ENCODE results near the gene PRCD.

Gene PRCD, protein sequence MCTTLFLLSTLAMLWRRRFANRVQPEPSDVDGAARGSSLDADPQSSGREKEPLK

DNA sequence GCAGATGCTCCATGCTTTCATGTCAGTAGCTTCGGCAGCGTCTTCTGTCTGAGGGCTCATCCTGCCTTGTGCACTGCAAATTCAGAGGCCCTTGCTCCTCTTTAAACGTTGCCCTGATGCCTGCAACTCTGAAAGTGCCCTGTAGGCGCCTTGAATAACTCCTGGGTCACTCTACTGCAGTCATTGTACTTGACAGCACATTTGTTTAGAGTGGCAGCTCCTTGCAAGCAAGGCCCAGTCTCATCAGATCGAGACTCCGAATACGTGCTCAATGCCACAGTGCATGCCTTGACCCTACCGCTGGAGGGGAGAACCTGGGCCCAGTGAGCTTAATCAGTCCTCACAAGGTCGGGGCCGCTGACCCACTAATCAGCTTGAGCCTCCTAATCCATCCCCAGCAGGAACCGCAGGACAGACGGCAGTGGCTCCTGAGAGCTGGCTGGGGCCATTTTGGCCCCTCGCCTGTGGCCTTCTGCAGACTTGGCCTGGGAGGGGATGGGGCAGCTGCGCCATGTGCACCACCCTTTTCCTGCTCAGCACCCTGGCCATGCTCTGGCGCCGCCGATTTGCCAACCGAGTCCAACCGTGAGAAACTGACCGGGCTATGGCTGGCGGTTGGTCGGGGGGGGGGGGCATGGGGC, at the start of gene PRCD:
Gene PRCD, plus strand, starts transcription at position 414 of the 641 bp plus-strand sequence. Its CDS starts 98 bp downstream, at position 512.
- H3K36me3 ChIP-seq (ENCODE audit: control insufficient read depth in 2 of 2, insufficient read depth in 2 of 2, low read length in 2 of 2) = no peaks in the 10 kb centered on the region
- no peaks in the 10 kb centered on the region for H3K9me3 ChIP-seq (ENCODE audit: control insufficient read depth in 2 of 2, low read length in 2 of 2)
- peaks cover 12 to 13% of the 10 kb centered on the region in 2 donors for H3K4me1 ChIP-seq (ENCODE audit: control insufficient read depth in 2 of 2, insufficient read depth in 2 of 2, low read length in 2 of 2)
- H3K27me3 ChIP-seq (ENCODE audit: control insufficient read depth in 2 of 2, insufficient read depth in 2 of 2, low read length in 2 of 2) = peaks cover 23 to 31% of the 10 kb centered on the region in 2 donors
- H3K27ac ChIP-seq (ENCODE audit: low read depth in 2 of 2, low read length in 2 of 2) = peak within 1 kb of the TSS in 1 of 2 donors; percentile 63
- H3K9ac ChIP-seq (ENCODE audit: low read depth in 1 of 2, low read length in 2 of 2) = peak within 1 kb of the TSS; percentile 63 to 66
- H3K4me3 ChIP-seq (ENCODE audit: low read length in 2 of 2) = peak within 1 kb of the TSS; percentile 55 to 74

DNA sequence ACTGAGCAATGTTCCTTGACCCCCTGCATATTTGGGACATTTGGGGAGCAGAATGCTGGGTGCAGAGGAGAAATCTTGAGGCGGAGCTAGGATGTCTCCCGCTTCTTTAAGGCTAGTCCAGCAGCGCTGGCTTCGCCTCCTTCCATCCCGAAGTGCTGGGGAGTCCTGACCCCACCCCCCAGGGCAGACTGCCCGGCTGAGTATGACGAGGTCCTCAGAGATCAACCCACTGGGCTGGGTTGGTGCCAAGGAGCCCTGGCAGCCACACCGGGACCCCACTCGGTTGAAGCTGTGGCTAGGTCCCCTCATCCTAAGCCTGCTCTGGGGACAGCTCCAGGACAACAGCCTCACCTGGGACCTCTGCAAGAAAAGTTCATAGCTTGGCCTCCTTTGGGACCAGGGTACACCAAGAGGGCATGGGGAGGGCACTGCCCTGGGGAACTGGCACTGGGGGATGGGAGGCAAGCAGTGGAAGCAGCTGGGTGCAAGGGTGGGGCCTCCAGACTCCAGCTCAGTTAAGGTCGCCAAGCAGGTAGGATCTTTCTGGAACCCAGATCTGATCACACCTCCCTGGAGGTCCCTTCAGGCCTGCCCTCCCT, 49.6 kb upstream of the PRCD start:
- peaks cover 37 to 44% of the 10 kb centered on the region in 2 donors for H3K4me1 ChIP-seq (ENCODE audit: control insufficient read depth in 2 of 2, insufficient read depth in 2 of 2, low read length in 2 of 2)
- H3K36me3 ChIP-seq (ENCODE audit: control insufficient read depth in 2 of 2, insufficient read depth in 2 of 2, low read length in 2 of 2) = no peaks in the 10 kb centered on the region
- no peaks in the 10 kb centered on the region for H3K27me3 ChIP-seq (ENCODE audit: control insufficient read depth in 2 of 2, insufficient read depth in 2 of 2, low read length in 2 of 2)
- H3K9me3 ChIP-seq (ENCODE audit: control insufficient read depth in 2 of 2, low read length in 2 of 2) = no peaks in the 10 kb centered on the region
- H3K9ac ChIP-seq (ENCODE audit: low read depth in 1 of 2, low read length in 2 of 2) = no peak overlapping the region
- H3K27ac ChIP-seq (ENCODE audit: low read depth in 2 of 2, low read length in 2 of 2) = no peak overlapping the region
- H3K4me3 ChIP-seq (ENCODE audit: low read length in 2 of 2) = no peak overlapping the region

DNA sequence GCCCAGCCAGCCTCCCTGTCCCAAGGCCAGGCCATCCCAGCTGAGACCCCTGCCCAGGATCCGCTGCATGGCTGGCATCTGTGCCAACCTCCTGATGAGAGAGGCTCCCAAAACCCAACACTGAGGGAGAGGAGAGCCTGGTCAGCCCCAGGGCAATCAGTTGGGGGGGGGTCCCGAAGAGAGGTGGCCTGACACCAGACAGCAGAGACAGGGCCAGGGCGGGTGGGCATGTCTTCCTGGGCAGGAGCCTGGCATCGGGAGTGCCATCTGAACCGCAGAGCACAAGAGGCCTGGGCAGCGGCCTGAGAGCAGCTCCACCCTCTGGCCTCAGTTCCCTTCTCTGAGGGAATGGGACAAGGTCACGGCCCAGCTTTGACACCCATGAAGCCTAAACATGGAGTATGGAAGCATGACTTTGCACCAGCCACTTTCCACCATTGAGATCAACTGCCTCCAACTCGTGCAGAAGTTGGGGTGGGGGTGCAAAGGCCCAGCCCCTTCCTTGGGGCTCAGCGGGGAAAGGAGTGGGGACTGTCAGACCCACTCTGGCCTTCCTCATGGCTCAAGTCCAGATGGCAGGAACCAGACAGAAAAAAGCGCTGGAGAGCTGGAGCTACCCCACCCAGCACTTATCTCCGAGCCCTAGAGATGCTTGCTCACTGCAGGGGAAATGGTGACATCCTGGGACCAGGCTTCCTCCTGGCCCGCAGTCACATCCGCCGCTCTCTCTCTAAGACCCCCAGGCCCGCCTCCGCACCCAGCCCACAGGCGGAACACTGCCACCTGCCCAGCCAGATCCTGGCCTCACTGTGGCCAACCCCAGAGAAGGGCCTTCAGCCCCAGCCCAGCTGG, 48.3 kb upstream of the PRCD start:
- Histone ChIP-seq H3K4me3 (ENCODE audit: low read length in 2 of 2) (no peak overlapping the region), H3K27me3 (ENCODE audit: control insufficient read depth in 2 of 2, insufficient read depth in 2 of 2, low read length in 2 of 2) (no peaks in the 10 kb centered on the region), H3K9ac (ENCODE audit: low read depth in 1 of 2, low read length in 2 of 2) (peak overlapping the region in 1 of 2 donors; percentile 60), H3K4me1 (ENCODE audit: control insufficient read depth in 2 of 2, insufficient read depth in 2 of 2, low read length in 2 of 2) (peaks cover 37 to 52% of the 10 kb centered on the region in 2 donors), H3K36me3 (ENCODE audit: control insufficient read depth in 2 of 2, insufficient read depth in 2 of 2, low read length in 2 of 2) (no peaks in the 10 kb centered on the region), H3K27ac (ENCODE audit: low read depth in 2 of 2, low read length in 2 of 2) (peak overlapping the region; percentile 67 to 90), H3K9me3 (ENCODE audit: control insufficient read depth in 2 of 2, low read length in 2 of 2) (no peaks in the 10 kb centered on the region)

DNA sequence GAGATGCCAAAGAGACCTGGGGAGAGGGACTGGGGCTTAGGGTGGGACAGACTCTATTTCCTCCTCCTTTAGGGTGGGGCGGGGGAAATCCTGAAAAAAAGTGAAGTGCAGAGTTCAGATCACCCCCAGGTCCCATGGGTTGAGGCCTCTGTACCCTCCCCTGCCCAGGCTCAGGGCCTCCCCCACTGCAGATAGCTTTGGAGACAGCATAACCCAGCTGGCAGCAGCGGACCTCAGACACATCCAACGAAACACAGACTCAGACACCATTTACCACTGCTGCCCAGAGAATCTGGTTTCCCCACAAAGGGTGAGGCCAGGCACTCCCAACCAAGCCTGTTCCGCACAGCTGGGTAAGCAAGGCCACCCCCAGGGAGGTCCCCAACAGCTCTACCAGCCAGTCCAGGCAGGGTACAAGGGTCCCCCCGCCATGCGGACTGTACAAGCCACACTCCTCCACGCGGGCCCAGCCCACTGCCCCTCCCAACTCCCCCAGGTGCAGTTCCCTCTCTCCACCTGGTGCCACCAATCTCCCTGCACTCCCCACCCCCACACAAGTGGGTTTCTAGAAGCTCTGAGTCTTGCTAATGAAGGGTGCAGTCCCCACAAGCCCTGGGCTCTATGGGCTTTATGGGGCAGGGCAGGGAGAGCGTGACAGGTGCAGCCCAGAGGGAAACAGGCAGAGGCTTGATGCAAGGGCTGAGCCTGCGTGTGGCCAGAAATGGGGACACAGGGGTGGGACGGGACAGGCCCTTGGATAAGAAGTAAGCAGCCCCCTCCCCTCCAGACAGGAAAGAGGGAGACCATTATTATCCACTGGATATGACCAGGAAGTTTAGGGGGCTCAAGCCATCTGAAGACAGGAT, 47.5 kb upstream of the PRCD start:
- peak overlapping the region; percentile 60 for H3K9ac ChIP-seq (ENCODE audit: low read depth in 1 of 2, low read length in 2 of 2)
- H3K4me3 ChIP-seq (ENCODE audit: low read length in 2 of 2) = peak overlapping the region; percentile 33 to 59
- no peaks in the 10 kb centered on the region for H3K27me3 ChIP-seq (ENCODE audit: control insufficient read depth in 2 of 2, insufficient read depth in 2 of 2, low read length in 2 of 2)
- no peaks in the 10 kb centered on the region for H3K9me3 ChIP-seq (ENCODE audit: control insufficient read depth in 2 of 2, low read length in 2 of 2)
- H3K36me3 ChIP-seq (ENCODE audit: control insufficient read depth in 2 of 2, insufficient read depth in 2 of 2, low read length in 2 of 2) = no peaks in the 10 kb centered on the region
- H3K4me1 ChIP-seq (ENCODE audit: control insufficient read depth in 2 of 2, insufficient read depth in 2 of 2, low read length in 2 of 2) = peaks cover 37 to 56% of the 10 kb centered on the region in 2 donors
- H3K27ac ChIP-seq (ENCODE audit: low read depth in 2 of 2, low read length in 2 of 2) = peak overlapping the region; percentile 67 to 90

DNA sequence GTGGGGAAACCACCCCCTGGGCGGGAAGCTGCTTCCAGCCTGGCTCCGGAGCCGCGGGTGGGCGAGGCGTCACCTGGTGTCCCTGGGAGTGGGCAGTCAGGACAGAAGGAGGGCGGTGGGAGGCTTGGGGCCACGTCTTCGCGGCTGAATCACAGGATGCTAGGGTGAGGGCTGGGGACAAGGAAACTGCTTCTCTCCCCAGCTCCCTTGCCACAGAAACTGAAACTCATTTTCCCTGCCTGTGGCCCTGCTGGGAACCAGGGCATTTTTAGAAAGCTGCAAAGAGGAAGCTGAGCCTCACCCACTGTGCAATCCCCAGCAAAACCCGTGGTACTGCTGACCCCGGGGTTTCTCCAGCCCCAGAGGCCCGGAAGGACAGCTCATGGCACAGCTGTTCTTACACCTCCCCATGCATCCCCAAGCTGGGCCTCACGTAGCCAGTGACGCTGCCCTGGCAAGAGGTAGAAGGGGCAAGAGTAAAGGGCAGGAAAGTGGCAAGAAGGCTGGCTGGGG, 46.8 kb upstream of the PRCD start:
- H3K9ac ChIP-seq (ENCODE audit: low read depth in 1 of 2, low read length in 2 of 2) = peak overlapping the region; percentile 60
- peak overlapping the region; percentile 67 to 90 for H3K27ac ChIP-seq (ENCODE audit: low read depth in 2 of 2, low read length in 2 of 2)
- H3K9me3 ChIP-seq (ENCODE audit: control insufficient read depth in 2 of 2, low read length in 2 of 2) = no peaks in the 10 kb centered on the region
- peak overlapping the region; percentile 33 to 59 for H3K4me3 ChIP-seq (ENCODE audit: low read length in 2 of 2)
- no peaks in the 10 kb centered on the region for H3K27me3 ChIP-seq (ENCODE audit: control insufficient read depth in 2 of 2, insufficient read depth in 2 of 2, low read length in 2 of 2)
- peaks cover 40 to 62% of the 10 kb centered on the region in 2 donors for H3K4me1 ChIP-seq (ENCODE audit: control insufficient read depth in 2 of 2, insufficient read depth in 2 of 2, low read length in 2 of 2)
- H3K36me3 ChIP-seq (ENCODE audit: control insufficient read depth in 2 of 2, insufficient read depth in 2 of 2, low read length in 2 of 2) = no peaks in the 10 kb centered on the region

DNA sequence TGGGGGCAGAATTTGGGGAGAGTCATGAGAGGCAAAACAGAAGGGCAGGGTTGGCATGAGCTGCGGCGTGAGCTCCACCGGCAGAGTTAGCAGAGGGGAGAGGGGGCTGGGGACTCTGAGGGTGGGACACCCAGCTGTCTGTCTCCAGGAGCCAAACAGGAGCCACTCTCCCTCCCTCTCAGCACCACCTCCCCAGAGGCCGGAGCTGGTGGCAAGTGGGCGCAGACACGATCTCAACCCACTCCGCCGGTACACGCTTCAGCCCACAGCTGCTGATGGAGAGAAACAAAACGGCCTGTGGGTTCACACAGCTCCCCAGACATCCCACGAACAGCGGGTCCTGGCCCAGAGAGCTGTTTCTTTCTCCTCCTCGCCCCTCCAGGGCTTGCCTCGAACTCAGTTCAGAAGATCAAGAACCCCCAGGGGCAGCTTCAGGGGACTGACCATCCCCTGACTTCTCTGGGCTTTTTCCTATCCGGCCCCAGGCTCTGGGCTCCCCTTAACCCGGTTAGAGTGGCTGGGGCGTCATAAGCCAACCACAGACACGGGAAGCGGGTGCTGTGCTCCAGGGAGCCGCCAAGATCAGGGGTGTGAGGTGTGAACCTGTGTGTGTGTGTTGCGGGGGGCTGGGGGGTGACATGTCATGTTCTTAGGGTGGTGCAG, 46.2 kb upstream of the PRCD start:
- no peaks in the 10 kb centered on the region for H3K27me3 ChIP-seq (ENCODE audit: control insufficient read depth in 2 of 2, insufficient read depth in 2 of 2, low read length in 2 of 2)
- no peaks in the 10 kb centered on the region for H3K9me3 ChIP-seq (ENCODE audit: control insufficient read depth in 2 of 2, low read length in 2 of 2)
- H3K9ac ChIP-seq (ENCODE audit: low read depth in 1 of 2, low read length in 2 of 2) = peak overlapping the region; percentile 41 to 60
- H3K4me3 ChIP-seq (ENCODE audit: low read length in 2 of 2) = peak overlapping the region; percentile 33 to 59
- H3K4me1 ChIP-seq (ENCODE audit: control insufficient read depth in 2 of 2, insufficient read depth in 2 of 2, low read length in 2 of 2) = peaks cover 45 to 68% of the 10 kb centered on the region in 2 donors
- H3K36me3 ChIP-seq (ENCODE audit: control insufficient read depth in 2 of 2, insufficient read depth in 2 of 2, low read length in 2 of 2) = no peaks in the 10 kb centered on the region
- H3K27ac ChIP-seq (ENCODE audit: low read depth in 2 of 2, low read length in 2 of 2) = peak overlapping the region; percentile 67 to 90

DNA sequence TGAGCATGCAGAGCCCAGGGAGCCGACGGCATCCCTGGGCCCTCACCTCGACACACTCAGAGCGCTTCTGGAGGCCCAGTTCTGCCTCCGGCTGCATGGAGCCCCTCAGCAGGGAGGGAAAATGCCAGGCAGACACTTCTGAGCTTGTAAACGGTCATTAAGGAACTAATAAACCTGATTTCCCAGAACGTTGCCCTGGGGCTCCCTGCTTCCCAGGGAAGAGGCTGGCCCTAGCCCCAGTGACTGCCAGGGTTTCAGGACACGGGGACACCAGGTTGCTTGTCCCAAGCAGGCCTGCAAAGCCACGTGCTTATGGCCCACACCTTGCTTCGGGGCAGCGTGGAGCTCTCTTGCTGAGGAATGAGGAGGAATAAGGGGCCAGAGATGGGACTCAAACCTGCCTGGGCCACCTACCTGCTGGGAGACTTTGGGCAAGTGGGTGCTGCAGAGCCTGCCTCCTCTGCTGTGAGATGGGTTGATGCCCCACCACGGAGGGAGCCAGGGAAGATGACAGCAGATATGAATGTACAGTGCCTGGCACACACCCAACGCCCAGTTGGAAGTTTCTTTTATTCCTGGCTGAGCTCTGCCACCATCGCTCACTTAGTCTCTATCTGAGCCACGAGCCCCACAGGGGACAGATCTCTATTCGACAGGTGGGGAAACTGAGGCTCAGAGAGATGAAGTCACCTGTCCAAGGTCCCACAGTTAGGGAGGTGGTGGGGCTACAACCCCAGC, 44.0 kb upstream of the PRCD start:
- Histone ChIP-seq H3K27me3 (ENCODE audit: control insufficient read depth in 2 of 2, insufficient read depth in 2 of 2, low read length in 2 of 2) (no peaks in the 10 kb centered on the region), H3K4me3 (ENCODE audit: low read length in 2 of 2) (no peak overlapping the region), H3K9ac (ENCODE audit: low read depth in 1 of 2, low read length in 2 of 2) (no peak overlapping the region), H3K27ac (ENCODE audit: low read depth in 2 of 2, low read length in 2 of 2) (peak overlapping the region in 1 of 2 donors; percentile 16), H3K9me3 (ENCODE audit: control insufficient read depth in 2 of 2, low read length in 2 of 2) (no peaks in the 10 kb centered on the region), H3K4me1 (ENCODE audit: control insufficient read depth in 2 of 2, insufficient read depth in 2 of 2, low read length in 2 of 2) (peaks cover 53 to 74% of the 10 kb centered on the region in 2 donors), H3K36me3 (ENCODE audit: control insufficient read depth in 2 of 2, insufficient read depth in 2 of 2, low read length in 2 of 2) (no peaks in the 10 kb centered on the region)

DNA sequence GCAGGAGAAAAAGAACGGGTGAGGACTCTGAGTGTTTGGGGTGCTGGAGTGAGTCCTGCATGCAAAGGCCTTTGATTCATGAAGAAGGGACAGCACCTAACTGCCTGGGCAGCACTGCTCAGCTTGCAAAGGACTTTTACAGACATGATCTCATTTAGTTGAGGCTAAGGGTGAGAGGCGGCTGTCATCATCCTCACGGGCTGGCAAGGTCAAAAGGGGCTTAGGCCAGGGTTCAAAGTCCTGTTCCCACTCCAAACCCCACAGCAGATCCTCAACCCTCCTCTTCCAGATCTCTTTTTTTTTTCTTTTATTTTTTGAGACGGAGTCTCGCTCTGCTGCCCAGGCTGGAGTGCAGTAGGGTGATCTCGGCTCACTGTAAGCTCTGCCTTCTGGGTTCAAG, 43.4 kb upstream of the PRCD start:
- no peaks in the 10 kb centered on the region for H3K9me3 ChIP-seq (ENCODE audit: control insufficient read depth in 2 of 2, low read length in 2 of 2)
- no peak overlapping the region for H3K9ac ChIP-seq (ENCODE audit: low read depth in 1 of 2, low read length in 2 of 2)
- H3K4me3 ChIP-seq (ENCODE audit: low read length in 2 of 2) = no peak overlapping the region
- no peaks in the 10 kb centered on the region for H3K36me3 ChIP-seq (ENCODE audit: control insufficient read depth in 2 of 2, insufficient read depth in 2 of 2, low read length in 2 of 2)
- no peak overlapping the region for H3K27ac ChIP-seq (ENCODE audit: low read depth in 2 of 2, low read length in 2 of 2)
- no peaks in the 10 kb centered on the region for H3K27me3 ChIP-seq (ENCODE audit: control insufficient read depth in 2 of 2, insufficient read depth in 2 of 2, low read length in 2 of 2)
- peaks cover 48 to 70% of the 10 kb centered on the region in 2 donors for H3K4me1 ChIP-seq (ENCODE audit: control insufficient read depth in 2 of 2, insufficient read depth in 2 of 2, low read length in 2 of 2)

DNA sequence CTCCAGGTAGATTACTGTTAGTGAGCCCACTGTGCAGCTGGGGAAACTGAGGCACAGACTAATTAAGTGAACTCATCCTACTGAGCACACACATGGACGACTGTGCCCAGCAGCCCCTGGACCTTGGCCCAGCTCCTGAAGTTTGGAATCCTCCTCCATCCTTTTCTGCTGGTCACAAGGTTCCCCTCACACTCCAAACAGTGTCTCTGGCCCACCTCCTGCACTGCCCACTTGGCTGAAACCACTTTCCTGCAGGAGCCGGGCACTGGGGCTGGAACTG, 42.2 kb upstream of the PRCD start:
- Histone ChIP-seq H3K4me3 (ENCODE audit: low read length in 2 of 2) (no peak overlapping the region), H3K4me1 (ENCODE audit: control insufficient read depth in 2 of 2, insufficient read depth in 2 of 2, low read length in 2 of 2) (peaks cover 40 to 64% of the 10 kb centered on the region in 2 donors), H3K36me3 (ENCODE audit: control insufficient read depth in 2 of 2, insufficient read depth in 2 of 2, low read length in 2 of 2) (no peaks in the 10 kb centered on the region), H3K9me3 (ENCODE audit: control insufficient read depth in 2 of 2, low read length in 2 of 2) (no peaks in the 10 kb centered on the region), H3K27me3 (ENCODE audit: control insufficient read depth in 2 of 2, insufficient read depth in 2 of 2, low read length in 2 of 2) (no peaks in the 10 kb centered on the region), H3K27ac (ENCODE audit: low read depth in 2 of 2, low read length in 2 of 2) (peak overlapping the region in 1 of 2 donors; percentile 67), H3K9ac (ENCODE audit: low read depth in 1 of 2, low read length in 2 of 2) (peak overlapping the region; percentile 40 to 41)
